Right hindlimb (tissue), 1 donor: Measurements from ENCODE around the gene ATAD3A.

Experiments
- DNase-seq: peaks from one replicate; pipeline ENCODE4 v3.0.0-alpha.2; 2018

ATAD3A gene

GRCh38 chr1:1540090-1540817, 28.3 kb downstream of the ATAD3A start, which contains the start of gene TMEM240:
TSS of gene TMEM240 (minus strand) at chr1:1540624. CDS start at chr1:1540346, 278 bp downstream.
- peak; percentile 92 for DNase-seq

- DNase-seq = no peak
These were observed 29.1 kb downstream of the ATAD3A start for GRCh38 chr1:1540818-1541628.

- DNase-seq = no peak
These were observed 30.2 kb downstream of the ATAD3A start for GRCh38 chr1:1541956-1542765.

GRCh38 chr1:1542766-1543705, 31.1 kb downstream of the ATAD3A start:
- no peak for DNase-seq

GRCh38 chr1:1543706-1544099, 31.7 kb downstream of the ATAD3A start:
- DNase-seq = no peak

GRCh38 chr1:1544544-1544943, 32.6 kb downstream of the ATAD3A start:
- DNase-seq = no peak

- DNase-seq = no peak
These were observed 34.2 kb downstream of the ATAD3A start for GRCh38 chr1:1545946-1546737.

- DNase-seq = no peak
These were observed 35.0 kb downstream of the ATAD3A start for GRCh38 chr1:1547011-1547410.

- DNase-seq = no peak
These were observed 35.5 kb downstream of the ATAD3A start for GRCh38 chr1:1547476-1547875.

GRCh38 chr1:1548591-1548990, 36.6 kb downstream of the ATAD3A start:
- DNase-seq = no peak

GRCh38 chr1:1550087-1550486, 38.1 kb downstream of the ATAD3A start:
- DNase-seq = no peak

GRCh38 chr1:1550591-1551432, 38.9 kb downstream of the ATAD3A start:
- DNase-seq = no peak

GRCh38 chr1:1551524-1552262, 39.7 kb downstream of the ATAD3A start:
- DNase-seq = no peak

- no peak for DNase-seq
These were observed 40.3 kb downstream of the ATAD3A start for GRCh38 chr1:1552263-1552639.

- no peak for DNase-seq
These were observed 42.0 kb downstream of the ATAD3A start for GRCh38 chr1:1553821-1554494.

GRCh38 chr1:1554550-1554925, 42.6 kb downstream of the ATAD3A start:
- no peak for DNase-seq

- no peak for DNase-seq
These were observed 43.3 kb downstream of the ATAD3A start for GRCh38 chr1:1554926-1555915.

- no peak for DNase-seq
These were observed 44.5 kb downstream of the ATAD3A start for GRCh38 chr1:1556505-1556904.
